NB4 (cell line): ENCODE results near the gene SORBS1.

Experiments used
- DNase-seq: peaks from one replicate; pipeline ENCODE4 v3.0.0; 2010; ENCODE audit warnings: low read depth
- H3K4me3 ChIP-seq: one replicate; pipeline ENCODE4 v1.5.1; 2011; ENCODE audit warnings: mild to moderate bottlenecking, low read depth, low read length, moderate library complexity
- CTCF ChIP-seq: IDR thresholded peaks from one replicate; pipeline ENCODE4 v1.5.1; 2012; ENCODE audit warnings: low read depth, low read length
- MAX ChIP-seq: IDR thresholded peaks from 2 replicates; pipeline ENCODE4 v1.6.1; 2011; ENCODE audit warnings: low read depth, low read length
- MYC ChIP-seq: IDR thresholded peaks from 2 replicates; pipeline ENCODE4 v1.6.1; 2011; ENCODE audit warnings: low read depth, low read length
- POLR2A ChIP-seq: IDR thresholded peaks from 2 replicates; pipeline ENCODE4 v1.6.1; 2011; ENCODE audit warnings: mild to moderate bottlenecking; ENCODE audit not compliant: insufficient read length; ENCODE audit errors: extremely low read depth

Gene SORBS1

GRCh38 chr10:95330966-95331453 is 230.2 kb downstream of the SORBS1 start:
- TF ChIP-seq MAX (no peak), POLR2A (no peak), MYC (no peak), CTCF (no peak)
- DNase-seq, result no peak
- no peak overlapping the region for H3K4me3 ChIP-seq

- no peak overlapping the region for H3K4me3 ChIP-seq
- TF ChIP-seq MAX, result no peak
- TF ChIP-seq POLR2A, result no peak
- no peak for TF ChIP-seq MYC
- no peak for TF ChIP-seq CTCF
- DNase-seq, result no peak
These were observed 231.9 kb downstream of the SORBS1 start for GRCh38 chr10:95329296-95329695.

- no peak overlapping the region for H3K4me3 ChIP-seq
- no peak for TF ChIP-seq CTCF
- no peak for DNase-seq
These were observed 233.2 kb downstream of the SORBS1 start for GRCh38 chr10:95328013-95328412.

- no peak overlapping the region for H3K4me3 ChIP-seq
- TF ChIP-seq POLR2A, result no peak
- no peak for TF ChIP-seq MYC
- DNase-seq, result no peak
These were observed 233.8 kb downstream of the SORBS1 start for GRCh38 chr10:95327367-95327766.

GRCh38 chr10:95326396-95326795 is 234.8 kb downstream of the SORBS1 start:
- no peak for DNase-seq
- TF ChIP-seq CTCF (no peak), MYC (no peak), POLR2A (no peak), MAX (no peak)
- no peak overlapping the region for H3K4me3 ChIP-seq

- no peak for DNase-seq
- TF ChIP-seq POLR2A (no peak), MAX (no peak), MYC (no peak), CTCF (no peak)
- H3K4me3 ChIP-seq, result no peak overlapping the region
These were observed 235.3 kb downstream of the SORBS1 start for GRCh38 chr10:95325863-95326262.
